Psoas muscle (tissue), 8 donors: ENCODE data around the gene SPRED2. TPM values are rescaled to one million over a fixed set of nuclear protein-coding genes. Genes with fewer than 3 reads are reported as not detected.

Experiments used
- ATAC-seq, 4 donors: fragments of 200-7000 bp; cut with Tn5 transposase; one replicate each; pipeline ENCODE4 v1.9.1; 2020; ENCODE audit warnings: moderate library complexity in 3 of 4, mild to moderate bottlenecking in 2 of 4
- DNase-seq, 2 donors: peaks; one replicate each; pipeline ENCODE4 v3.0.0-alpha.2; 2020
- H3K27ac ChIP-seq: fragments of 200-600 bp; one replicate; pipeline ENCODE4 v1.8.0; 2022
- H3K27me3 ChIP-seq, 3 donors: fragments of 200-600 bp in 1 of 3; one replicate each; pipeline versions ENCODE4 v1.6.1 to v1.8.0; 2013 to 2022; ENCODE audit warnings: low read length in 2 of 3, mild to moderate bottlenecking in 2 of 3, moderate library complexity in 1 of 3; ENCODE audit not compliant: insufficient read depth in 3 of 3
- H3K36me3 ChIP-seq, 2 donors: fragments of 200-600 bp in 1 of 2; one replicate each; pipeline versions ENCODE4 v1.6.1 to v1.8.0; 2013 to 2022; ENCODE audit warnings: low read depth in 1 of 2, mild to moderate bottlenecking in 1 of 2, moderate library complexity in 1 of 2; ENCODE audit not compliant: insufficient read depth in 1 of 2
- H3K4me1 ChIP-seq: fragments of 200-600 bp; one replicate; pipeline ENCODE4 v1.8.0; 2022
- H3K4me3 ChIP-seq: fragments of 200-600 bp; one replicate; pipeline ENCODE4 v1.8.0; 2022; ENCODE audit warnings: mild to moderate bottlenecking
- H3K9me3 ChIP-seq: fragments of 200-600 bp; one replicate; pipeline ENCODE4 v1.8.0; 2022
- CTCF ChIP-seq: fragments of 200-600 bp; IDR thresholded peaks from one replicate; pipeline ENCODE4 v1.8.0; 2022; ENCODE audit warnings: antibody characterized with exemption
- WGBS, 3 donors: extraction: QIAGEN DNeasy Blood & Tissue Kit; methylation state at CpG; one replicate each; pipeline versions ENCODE4 v1.1.6 to v1.1.7; 2013; 5-methylcytosine and 5-hydroxymethylcytosine counted together
- intact Hi-C, 2 donors: fragments of 100-400 bp; cut with DNase I; formaldehyde crosslinking; loops; one replicate each; pipeline versions ENCODE4 v1.11.0 to v1.14.2; 2022
- polyA plus RNA-seq, 3 donors: library from polyadenylated mRNA; stranded (reverse); fragments of 200-250 nt; gene quantifications; one replicate each; pipeline ENCODE4 v1.2.3, GENCODE V29; 2013
- total RNA-seq, 4 donors: library from RNA; stranded (reverse); fragmentation: NEBNext Ultra II Directional in 2 of 4; extraction: Animal tissue kit (Norgen Biotek cat#: 25700) in 2 of 4; gene quantifications; one replicate each; pipeline versions ENCODE4 v1.2.1 to v1.2.4, GENCODE V29; 2021 to 2023
- donor health status: healthy with polysubstance abuse.
- donor health status: DM: no; HTN: no; CAD: no; lungs with moderate emphysema.
- donor health status: Bipolar disorder and iron deficiency.
- donor health status: healthy.
- donor health status: DM: yes; HTN: yes; CAD: no.
- donor health status: DM: no; HTN: no; CAD: no.
- donor health status: DM: no; HTN: no; CAD: no.
- donor health status: DM: yes; HTN: yes; CAD: no.

The SPRED2 gene
- total and polyA plus RNA-seq, 7 donors = 3.8 to 16.9 (median 8.5) TPM

GRCh38 chr2:65438137-65438899 is 5.9 kb upstream of the SPRED2 start:
- no peak for DNase-seq
- intact Hi-C loops = loop anchor here (2.0 to 10.0 kb wide), 3 partner anchors 114 to 374 kb away; no protein-coding TSS in a partner anchor
- H3K9me3 ChIP-seq = no peaks in the 10 kb centered on the region
- no peaks in the 10 kb centered on the region for H3K36me3 ChIP-seq
- 93 to 96% (median 96%) methylated on average over 2 of the region's 2 CpGs for WGBS, 3 donors
- ATAC-seq = no peak
- no peaks in the 10 kb centered on the region for H3K27me3 ChIP-seq
- no peak overlapping the region for H3K4me3 ChIP-seq
- peaks cover 12% of the 10 kb centered on the region for H3K4me1 ChIP-seq
- no peak for TF ChIP-seq CTCF
- H3K27ac ChIP-seq = no peak overlapping the region

- DNase-seq (no peak), ATAC-seq (no peak)
- H3K27me3 ChIP-seq = no peaks in the 10 kb centered on the region
- H3K27ac ChIP-seq = peak overlapping the region; percentile 95
- H3K4me3 ChIP-seq = peak overlapping the region; percentile 74
- WGBS, 3 donors = 88 to 90% (median 88%) methylated on average over 9 of the region's 9 CpGs
- H3K4me1 ChIP-seq = peaks cover 12% of the 10 kb centered on the region
- H3K36me3 ChIP-seq = no peaks in the 10 kb centered on the region
- H3K9me3 ChIP-seq = no peaks in the 10 kb centered on the region
- no peak for TF ChIP-seq CTCF
- intact Hi-C loops = loop anchor here (2.0 to 10.0 kb wide), 3 partner anchors 115 to 373 kb away; no protein-coding TSS in a partner anchor
Observed at GRCh38 chr2:65437392-65438135, 5.2 kb upstream of the SPRED2 start.

- DNase-seq = no peak
- Histone ChIP-seq H3K4me3 (peak overlapping the region; percentile 74), H3K27ac (peak overlapping the region; percentile 95), H3K9me3 (no peaks in the 10 kb centered on the region), H3K4me1 (peaks cover 12% of the 10 kb centered on the region), H3K36me3 (no peaks in the 10 kb centered on the region), H3K27me3 (peaks cover 0 to 2% (median 0%) of the 10 kb centered on the region in 3 donors)
- 2 to 8% (median 5%) methylated on average over 12 of the region's 12 CpGs for WGBS, 3 donors
- intact Hi-C loops = loop anchor here (5.0 to 10.0 kb wide), 2 partner anchors 115 to 372 kb away; no protein-coding TSS in a partner anchor
- TF ChIP-seq CTCF = no peak
- peak in 2 of 4 donors; percentile 0 to 2 for ATAC-seq
Observed at GRCh38 chr2:65436824-65437221, 4.4 kb upstream of the SPRED2 start.

GRCh38 chr2:65436169-65436823 is 3.9 kb upstream of the SPRED2 start:
- peaks cover 12% of the 10 kb centered on the region for H3K4me1 ChIP-seq
- no peaks in the 10 kb centered on the region for H3K9me3 ChIP-seq
- no peak for TF ChIP-seq CTCF
- DNase-seq (peak; percentile 96 to 98), ATAC-seq (peak; percentile 81 to 87 (median 85))
- intact Hi-C loops = loop anchor here (5.0 to 10.0 kb wide), 2 partner anchors 116 to 371 kb away; no protein-coding TSS in a partner anchor
- WGBS, 3 donors = 0 to 1% (median 0%) methylated on average over 56 to 65 of the region's 65 CpGs
- H3K27me3 ChIP-seq = peaks cover 0 to 4% (median 0%) of the 10 kb centered on the region in 3 donors
- no peaks in the 10 kb centered on the region for H3K36me3 ChIP-seq
- H3K4me3 ChIP-seq = peak overlapping the region; percentile 74
- H3K27ac ChIP-seq = peak overlapping the region; percentile 95
